ENCODE data around the gene NLN. TPM values are rescaled to one million over a fixed set of nuclear protein-coding genes. Genes with fewer than 3 reads are reported as not detected.
"Not testable (repeated sequence)": the region's sequence is repeated elsewhere in the genome, so short reads cannot be mapped to it uniquely, and the experiment has no call there.

NLN gene
- total and polyA plus RNA-seq, 12 donors = 1.5 to 17.4 (median 13.4) TPM

- intact Hi-C loops (cut with DNase I) = no loop called here
- Histone ChIP-seq H3K9me3 (no peaks in the 10 kb centered on the region), H3K36me3 (no peaks in the 10 kb centered on the region), H3K27me3 (no peaks in the 10 kb centered on the region), H3K4me1 (no peaks in the 10 kb centered on the region), H3K27ac (no peak overlapping the region), H3K4me3 (no peak overlapping the region)
- 58 to 77% methylated on average over 2 of the region's 2 CpGs for WGBS, 2 donors
- no peak for TF ChIP-seq CTCF (IDR thresholded peaks at IDR 0.05)
- ATAC-seq (no peak), DNase-seq (no peak)
These were observed 113.2 kb downstream of the NLN start for GRCh38 chr5:65835191-65835590.

DNA sequence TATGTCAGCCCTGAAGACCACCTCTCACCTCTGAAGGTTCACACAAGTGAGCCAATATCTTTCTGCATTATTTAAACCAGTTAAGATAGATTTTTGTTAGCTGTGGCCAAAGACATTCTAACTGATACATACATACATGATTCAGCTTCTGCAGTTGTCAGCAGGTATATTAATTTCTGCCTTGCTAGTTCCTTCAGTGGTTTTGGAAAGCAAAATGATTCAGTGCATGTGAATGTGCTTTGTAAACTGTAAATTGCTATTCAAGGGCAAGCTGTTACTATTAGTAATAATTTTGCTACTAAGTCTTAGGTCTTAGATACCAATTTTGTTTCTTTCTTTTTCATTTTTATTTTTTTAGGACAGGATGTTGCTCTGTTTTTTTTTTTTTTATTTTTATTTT is 115.1 kb downstream of the NLN start:
- ATAC-seq (no peak), DNase-seq (no peak)
- Histone ChIP-seq H3K27ac (no peak overlapping the region), H3K9me3 (no peaks in the 10 kb centered on the region), H3K27me3 (no peaks in the 10 kb centered on the region), H3K4me3 (no peak overlapping the region), H3K36me3 (no peaks in the 10 kb centered on the region), H3K4me1 (no peaks in the 10 kb centered on the region)
- no peak for TF ChIP-seq CTCF (IDR thresholded peaks at IDR 0.05)
- intact Hi-C loops (cut with DNase I) = no loop called here

DNA sequence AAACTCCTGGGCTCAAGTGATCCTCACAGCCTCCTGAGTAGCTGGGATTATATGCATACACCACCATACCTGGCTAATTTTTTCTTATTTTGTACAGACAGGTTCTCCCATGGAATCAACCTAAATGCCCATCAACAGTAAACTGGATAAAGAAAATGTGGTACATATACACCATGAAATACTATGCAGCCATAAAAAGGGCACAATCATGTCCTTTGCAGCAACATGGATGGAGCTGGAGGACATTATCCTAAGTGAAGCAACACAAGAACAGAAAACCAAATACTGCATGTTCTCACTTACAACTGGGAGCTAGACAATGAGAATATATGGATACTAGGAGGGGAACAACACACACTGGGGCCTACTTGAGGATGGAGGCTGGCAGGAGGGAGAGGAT is 117.2 kb downstream of the NLN start:
- H3K4me3 ChIP-seq; H3K27ac ChIP-seq; DNase-seq; ATAC-seq; H3K36me3 ChIP-seq; H3K27me3 ChIP-seq; H3K4me1 ChIP-seq; H3K9me3 ChIP-seq; intact Hi-C loops (cut with DNase I): not testable (repeated sequence)

- peaks cover 0 to 3% (median 0%) of the 10 kb centered on the region in 9 donors for H3K4me1 ChIP-seq
- ATAC-seq (no peak), DNase-seq (no peak)
- H3K4me3 ChIP-seq = no peak overlapping the region
- H3K27me3 ChIP-seq = no peaks in the 10 kb centered on the region
- TF ChIP-seq CTCF (IDR thresholded peaks at IDR 0.05) = no peak
- intact Hi-C loops (cut with DNase I) = no loop called here
- 76 to 80% methylated on average over 3 of the region's 3 CpGs for WGBS, 2 donors
- no peak overlapping the region for H3K27ac ChIP-seq
- H3K9me3 ChIP-seq = no peaks in the 10 kb centered on the region
- H3K36me3 ChIP-seq = no peaks in the 10 kb centered on the region
These were observed 118.1 kb downstream of the NLN start for GRCh38 chr5:65840071-65840470.

DNA sequence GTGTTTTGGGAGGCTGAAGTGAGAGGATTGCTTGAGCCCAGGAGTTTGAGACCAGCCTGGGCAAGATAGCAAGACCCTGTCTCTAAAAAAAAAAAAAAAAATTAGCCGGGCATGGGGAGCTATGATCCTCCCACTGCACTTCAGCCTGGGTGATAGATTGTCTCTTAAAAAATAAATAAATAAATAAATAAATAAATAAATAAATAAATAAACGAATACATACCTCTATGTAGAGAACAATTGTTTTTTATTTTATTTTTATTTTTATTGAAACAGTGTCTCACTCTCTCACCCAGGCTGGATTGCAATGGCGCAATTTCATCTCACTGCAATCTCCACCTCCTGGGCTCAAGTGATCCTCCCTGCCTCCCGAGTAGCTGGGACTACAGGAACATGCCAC is 122.8 kb downstream of the NLN start:
- H3K36me3 ChIP-seq; H3K27me3 ChIP-seq; H3K27ac ChIP-seq; DNase-seq; ATAC-seq; H3K4me3 ChIP-seq; H3K9me3 ChIP-seq; intact Hi-C loops (cut with DNase I); H3K4me1 ChIP-seq: not testable (repeated sequence)
- 90 to 94% methylated on average over 4 of the region's 4 CpGs for WGBS, 2 donors

DNA sequence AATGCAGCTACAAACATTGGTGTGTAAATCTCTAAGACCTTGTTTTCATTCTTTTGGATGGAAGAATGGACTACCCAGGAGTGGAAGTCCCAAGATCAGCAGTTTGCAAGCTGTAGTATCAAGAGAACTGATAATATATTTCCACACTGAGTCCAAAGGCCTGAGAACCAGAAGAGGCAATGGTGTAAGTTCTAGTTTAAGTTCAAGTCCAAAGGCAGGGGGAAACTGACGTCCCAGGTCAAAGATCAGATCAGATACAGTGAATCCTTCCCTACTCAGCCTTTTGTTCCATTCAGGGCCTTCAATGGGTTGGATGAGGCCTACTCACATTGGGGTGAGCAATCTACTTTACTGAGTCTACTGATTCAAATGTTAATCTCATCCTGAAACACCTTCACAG is 124.1 kb downstream of the NLN start:
- intact Hi-C loops (cut with DNase I) = no loop called here
- DNase-seq = no peak
- Histone ChIP-seq H3K27me3 (no peaks in the 10 kb centered on the region), H3K36me3 (no peaks in the 10 kb centered on the region), H3K4me3 (no peak overlapping the region), H3K9me3 (peaks cover 0 to 4% (median 0%) of the 10 kb centered on the region in 11 donors), H3K27ac (no peak overlapping the region), H3K4me1 (peaks cover 0 to 5% (median 0%) of the 10 kb centered on the region in 9 donors)
- no peak for ATAC-seq
- TF ChIP-seq CTCF (IDR thresholded peaks at IDR 0.05) = no peak
- 89 to 93% methylated on average over 1 of the region's 1 CpG for WGBS, 2 donors

- H3K27ac ChIP-seq; H3K4me3 ChIP-seq; H3K36me3 ChIP-seq; ATAC-seq; DNase-seq; H3K4me1 ChIP-seq; intact Hi-C loops (cut with DNase I); H3K27me3 ChIP-seq; H3K9me3 ChIP-seq: not testable (repeated sequence)
- WGBS, 2 donors = 94% methylated on average over 5 of the region's 5 CpGs
These were observed 125.0 kb downstream of the NLN start for GRCh38 chr5:65847019-65847418.

DNA sequence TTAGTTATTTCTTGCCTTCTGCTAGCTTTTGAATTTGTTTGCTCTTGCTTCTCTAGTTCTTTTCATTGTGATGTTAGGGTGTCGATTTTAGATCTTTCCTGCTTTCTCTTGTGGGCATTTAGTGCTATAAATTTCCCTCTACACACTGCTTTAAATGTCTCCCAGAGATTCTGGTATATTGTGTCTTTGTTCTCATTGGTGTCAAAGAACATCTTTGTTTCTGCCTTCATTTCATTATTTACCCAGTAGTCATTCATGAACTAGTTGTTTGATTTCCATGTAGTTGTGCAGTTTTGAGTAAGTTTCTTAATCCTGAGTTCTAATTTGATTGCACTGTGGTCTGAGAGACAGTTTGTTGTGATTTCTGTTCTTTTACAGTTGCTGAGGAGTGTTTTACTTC is 127.9 kb downstream of the NLN start:
- H3K4me1 ChIP-seq; ATAC-seq; intact Hi-C loops (cut with DNase I): not testable (repeated sequence)

More for the DNA sequence above, 127.9 kb downstream of the NLN start:
- 33% methylated on average over 1 of the region's 1 CpG; no CpG with 5 or more reads in 1 of the 2 donors for WGBS, 2 donors
- not testable (repeated sequence) for H3K27me3 ChIP-seq, H3K4me3 ChIP-seq, H3K27ac ChIP-seq, H3K36me3 ChIP-seq, DNase-seq, H3K9me3 ChIP-seq
